NCI-H446 (cell line): ENCODE data around the gene ADARB1.

Source experiments
- DNase-seq, 2 experiments: peaks; one replicate each; lab custom pipeline; 2025; lab: John Stamatoyannopoulos, UW

ADARB1 gene

DNA sequence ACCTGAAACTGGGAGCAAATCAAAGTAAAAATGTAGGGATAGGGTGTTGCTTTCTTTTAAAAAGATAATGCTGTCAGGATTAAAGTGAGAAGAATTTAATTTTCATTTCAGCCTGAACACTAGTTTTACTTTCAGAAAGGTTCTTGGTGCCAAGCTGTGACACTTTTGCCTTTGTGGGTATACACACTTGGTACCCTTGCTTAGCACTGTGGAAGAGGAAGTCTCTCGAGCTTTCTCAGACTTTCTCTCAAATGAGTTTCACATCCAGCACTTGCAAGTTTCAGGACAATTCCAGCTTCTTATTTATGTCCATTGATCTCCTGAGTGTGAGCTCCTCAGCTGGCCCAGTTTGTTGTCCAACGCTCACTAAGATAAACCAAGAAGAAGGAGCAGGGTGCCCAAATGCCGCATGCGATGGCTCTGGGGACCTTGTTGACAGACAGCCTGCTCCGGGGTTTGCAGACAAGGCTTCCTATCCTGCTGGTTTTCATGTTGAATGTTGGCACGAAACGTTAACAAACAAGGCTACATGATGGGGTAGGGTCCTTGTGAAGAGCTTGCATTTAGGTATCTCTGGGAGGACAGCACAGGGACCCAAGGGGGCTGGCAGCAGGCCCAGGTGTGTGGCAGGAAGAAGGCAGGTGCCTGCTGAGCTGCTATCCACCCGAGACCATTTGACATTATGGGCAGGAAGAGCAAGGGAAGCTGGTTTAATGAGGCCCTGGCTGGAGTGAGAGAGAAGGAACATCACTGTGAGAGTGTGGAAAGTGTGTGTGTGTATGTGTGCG, 133.7 kb downstream of the ADARB1 start:
- DNase-seq: no peak

DNA sequence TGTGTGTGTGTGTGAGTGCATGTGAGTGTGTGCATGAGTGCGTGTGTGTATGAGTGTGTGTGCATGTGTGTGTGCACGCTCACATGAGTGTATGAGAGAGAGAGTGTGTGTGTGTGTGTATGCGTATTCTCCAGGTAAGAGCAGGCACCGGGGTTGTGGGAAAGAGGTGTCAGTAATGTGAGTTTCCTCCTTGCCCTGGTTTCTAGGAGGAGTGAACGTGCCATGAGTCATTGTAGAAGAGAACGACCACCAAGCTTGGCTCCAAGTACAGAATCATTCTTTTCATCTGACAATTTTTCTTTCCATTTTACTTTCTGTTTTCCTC, 134.2 kb downstream of the ADARB1 start:
- no peak for DNase-seq

DNA sequence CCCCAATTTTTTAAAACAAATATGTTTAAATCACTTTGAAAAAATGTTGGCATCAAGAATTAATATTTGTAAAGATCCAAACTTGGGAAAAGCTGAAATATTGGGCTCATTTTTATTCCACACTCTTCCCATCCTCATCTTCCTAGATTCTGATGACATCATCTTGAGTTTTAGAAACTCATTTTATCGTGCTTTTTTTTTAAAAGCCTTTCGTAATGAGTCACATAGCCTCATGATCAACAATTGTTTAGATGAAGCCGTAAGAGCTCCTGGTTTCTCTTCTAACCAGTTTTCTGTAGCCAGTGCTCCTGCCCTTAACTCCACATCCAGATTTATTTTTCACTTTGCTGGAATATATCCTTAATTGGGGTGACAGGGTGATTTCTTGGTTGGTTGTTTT, 134.7 kb downstream of the ADARB1 start:
- no peak for DNase-seq

DNA sequence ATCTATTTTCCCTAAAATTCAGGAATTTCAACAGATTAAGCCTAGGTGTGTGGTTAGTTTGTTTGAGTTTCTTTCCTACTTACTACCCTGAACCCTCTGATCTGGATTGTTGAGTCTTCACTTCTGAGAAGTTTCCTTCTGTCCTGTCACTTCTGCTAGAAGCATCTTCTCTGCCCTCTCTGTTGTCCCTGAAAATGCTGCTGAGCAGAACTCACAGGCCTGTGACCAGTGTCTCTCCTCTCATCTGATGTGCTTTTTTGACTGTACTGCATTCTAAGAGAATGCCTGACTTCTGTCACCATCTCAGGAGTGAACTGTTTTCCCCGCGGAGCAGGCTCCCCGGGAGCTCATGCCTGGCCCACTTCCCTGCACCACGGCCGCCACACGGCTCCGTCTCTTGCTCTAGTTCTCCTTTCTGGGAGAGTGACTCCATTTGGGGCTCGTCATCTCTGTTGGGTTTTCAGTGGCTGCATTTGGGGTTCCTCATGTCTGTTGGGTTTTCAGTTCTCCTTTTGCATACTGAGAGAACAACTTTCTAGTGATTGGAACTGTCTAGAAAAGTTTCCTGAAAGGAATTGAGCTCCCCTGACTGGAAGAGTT, 135.4 kb downstream of the ADARB1 start:
- DNase-seq: no peak

DNA sequence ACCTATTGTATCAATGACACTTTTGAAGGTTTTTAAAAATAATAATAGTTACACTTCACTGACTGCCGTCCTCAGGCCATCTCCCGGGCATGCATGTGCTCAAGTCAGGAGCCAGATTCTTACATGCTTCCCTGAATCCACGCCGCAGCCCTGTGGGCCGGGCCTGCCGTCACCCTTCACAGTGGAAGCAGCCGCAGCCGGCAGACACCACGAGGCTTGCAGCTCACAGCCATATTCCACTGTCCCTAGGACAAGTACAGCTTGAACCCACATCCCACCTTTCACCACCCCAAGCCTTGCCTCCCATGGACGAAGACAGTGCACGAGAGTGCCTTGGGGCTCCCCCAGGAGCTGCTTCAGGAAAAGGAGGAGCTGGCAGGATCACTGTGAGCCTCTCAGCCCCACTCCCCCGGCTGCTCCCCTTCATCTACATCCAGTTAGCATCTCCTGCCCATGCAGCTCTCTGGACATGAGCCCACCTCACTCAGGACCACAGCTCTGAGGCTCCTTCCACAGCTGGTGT, 136.1 kb downstream of the ADARB1 start:
- DNase-seq: no peak

DNA sequence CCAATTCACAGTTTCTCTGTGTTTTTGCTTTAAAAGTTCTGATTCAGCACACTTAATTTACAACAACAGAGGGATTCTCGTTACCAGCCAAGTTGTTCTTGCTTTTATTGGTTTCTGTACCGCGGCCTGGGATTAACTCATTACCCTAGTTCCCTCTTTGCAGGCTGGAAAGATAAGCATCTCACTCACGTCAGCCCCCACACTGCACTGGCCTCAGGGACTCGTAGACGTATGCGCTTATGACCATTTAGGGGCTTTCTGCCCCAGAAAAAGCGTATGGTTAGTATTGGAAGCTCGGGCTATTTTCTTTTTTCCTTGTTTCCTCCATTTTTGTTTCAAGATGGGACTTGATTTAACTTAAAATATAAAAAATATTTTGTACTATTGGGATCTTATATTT, 137.3 kb downstream of the ADARB1 start:
- no peak for DNase-seq

DNA sequence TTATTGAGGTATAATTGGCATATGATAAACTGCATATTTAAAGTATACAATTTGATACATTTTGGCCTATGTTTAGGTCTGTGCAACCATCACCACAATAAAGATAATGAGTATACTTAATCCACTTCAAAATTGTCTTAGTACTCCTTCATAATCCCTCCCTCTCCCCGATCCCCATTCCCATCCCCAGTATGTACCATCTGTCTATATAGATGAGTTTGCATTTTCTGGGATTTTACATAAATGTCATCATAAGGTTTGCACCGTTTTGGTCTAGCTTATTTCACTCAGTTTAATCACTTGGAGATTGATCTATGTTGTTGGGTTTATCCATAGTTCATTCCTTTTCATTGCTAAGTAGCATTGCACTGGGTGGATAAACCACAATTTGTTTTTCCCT, 139.0 kb downstream of the ADARB1 start:
- no peak for DNase-seq

DNA sequence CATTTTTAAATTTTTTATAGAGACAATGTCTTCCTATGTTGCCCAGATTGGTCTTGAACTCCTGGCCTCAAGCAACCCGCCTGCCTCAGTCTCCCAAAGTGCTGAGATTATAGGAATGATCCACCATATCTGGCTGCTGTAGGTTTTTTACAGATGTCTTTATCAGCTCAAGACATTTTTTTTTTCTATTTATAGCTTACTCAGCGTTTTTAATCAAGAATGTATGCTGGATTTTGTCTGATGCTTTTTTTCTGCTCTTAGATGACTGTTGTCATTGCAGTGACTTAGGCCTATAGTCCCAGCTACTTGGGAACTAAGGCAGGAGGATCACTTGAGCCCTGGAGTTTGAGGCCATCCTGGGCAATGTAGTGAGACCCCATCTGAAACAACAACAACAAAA, 140.8 kb downstream of the ADARB1 start:
- DNase-seq: no peak

DNA sequence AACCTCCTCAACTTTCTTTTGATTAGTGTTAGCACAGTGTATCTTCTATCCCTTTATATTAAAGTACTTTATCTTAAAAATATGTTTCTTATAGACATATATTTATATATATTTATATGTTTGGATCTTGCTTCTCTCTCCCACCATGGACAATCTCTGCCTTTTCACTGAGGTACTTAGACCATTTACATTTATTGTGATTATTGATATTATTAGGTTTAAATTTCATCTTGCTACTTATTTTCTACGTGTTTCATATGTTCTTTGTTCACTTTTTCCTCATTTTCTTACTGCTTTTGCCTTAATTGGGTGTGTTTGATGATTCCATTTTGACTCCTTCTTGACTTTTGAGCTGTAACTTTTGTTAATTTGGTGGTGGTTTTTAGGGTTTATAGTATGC, 142.6 kb downstream of the ADARB1 start:
- no peak for DNase-seq

DNA sequence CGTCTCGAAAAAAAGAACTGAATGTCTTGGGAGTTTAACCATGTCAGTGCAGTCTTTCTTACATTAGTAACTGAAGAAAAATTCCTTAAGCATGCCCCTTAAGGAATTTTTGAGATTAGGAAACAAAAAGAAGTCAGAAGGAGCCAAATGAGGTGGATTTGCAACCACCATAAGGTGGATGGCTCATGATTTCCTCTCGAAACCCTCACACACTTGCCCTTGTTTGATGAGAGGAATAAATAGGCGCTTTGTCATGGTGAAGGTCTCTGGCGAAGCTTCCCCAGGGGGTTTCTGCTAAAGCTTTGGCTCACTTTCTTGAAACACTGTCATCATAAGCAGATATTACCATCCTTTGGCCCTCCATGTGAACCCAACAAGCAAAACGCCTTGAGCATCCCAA, 145.1 kb downstream of the ADARB1 start:
- DNase-seq: no peak

DNA sequence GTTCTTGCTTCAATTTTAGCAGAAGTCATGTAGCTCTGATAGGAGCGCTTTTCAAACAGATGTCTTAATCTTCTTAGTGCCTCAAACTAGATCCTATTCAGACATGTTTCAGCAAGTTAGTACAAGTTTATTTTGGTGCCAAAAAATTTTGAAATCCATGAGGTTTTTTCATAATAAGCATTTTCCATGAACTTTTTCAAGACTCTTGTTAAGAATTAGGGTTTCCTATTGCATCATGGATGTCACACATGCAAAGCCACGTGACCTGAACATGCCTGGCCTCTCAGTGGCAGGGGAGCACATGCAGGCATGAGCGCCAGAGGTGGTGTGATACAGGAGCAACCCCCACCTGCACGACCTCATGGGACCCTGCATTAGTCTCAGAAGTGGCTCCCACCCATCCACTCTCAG, 145.7 kb downstream of the ADARB1 start:
- DNase-seq: no peak

DNA sequence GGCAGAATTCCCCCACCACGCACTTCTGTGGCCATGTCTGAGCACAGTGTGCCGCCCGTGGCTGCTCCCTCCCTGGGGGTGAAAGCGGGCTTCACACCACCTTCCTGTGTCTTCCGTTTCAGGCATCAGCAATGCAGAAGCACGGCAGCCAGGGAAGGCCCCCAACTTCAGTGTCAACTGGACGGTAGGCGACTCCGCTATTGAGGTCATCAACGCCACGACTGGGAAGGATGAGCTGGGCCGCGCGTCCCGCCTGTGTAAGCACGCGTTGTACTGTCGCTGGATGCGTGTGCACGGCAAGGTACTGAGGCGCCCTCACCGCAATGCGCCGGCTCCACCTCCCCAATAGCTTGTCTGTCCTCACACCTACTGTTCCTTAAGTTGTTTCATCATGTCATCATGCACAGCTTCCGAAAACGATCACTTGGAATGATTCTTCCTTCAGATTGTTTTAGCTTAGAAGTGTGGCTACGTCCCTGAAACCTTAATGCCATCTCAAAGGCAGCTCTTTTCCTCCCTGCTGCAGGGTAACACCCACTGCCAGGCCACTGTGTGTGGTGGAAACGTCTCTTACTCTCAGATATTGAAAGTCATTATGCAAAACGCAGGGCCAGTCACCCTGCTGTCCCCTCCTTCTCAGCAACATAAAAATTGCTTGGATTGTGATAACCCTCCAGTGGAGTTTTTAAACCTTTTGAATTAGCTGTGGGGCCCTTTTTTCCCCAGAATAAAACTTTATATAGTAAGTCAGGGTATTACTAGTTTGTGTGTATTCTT, 146.5 kb downstream of the ADARB1 start:
- DNase-seq: no peak

DNA sequence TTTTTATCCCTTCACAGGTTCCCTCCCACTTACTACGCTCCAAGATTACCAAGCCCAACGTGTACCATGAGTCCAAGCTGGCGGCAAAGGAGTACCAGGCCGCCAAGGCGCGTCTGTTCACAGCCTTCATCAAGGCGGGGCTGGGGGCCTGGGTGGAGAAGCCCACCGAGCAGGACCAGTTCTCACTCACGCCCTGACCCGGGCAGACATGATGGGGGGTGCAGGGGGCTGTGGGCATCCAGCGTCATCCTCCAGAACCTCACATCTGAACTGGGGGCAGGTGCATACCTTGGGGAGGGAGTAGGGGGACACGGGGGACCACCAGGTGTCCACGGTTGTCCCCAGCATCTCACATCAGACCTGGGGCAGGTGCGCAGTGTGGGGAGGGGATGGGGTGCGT, 147.6 kb downstream of the ADARB1 start:
- DNase-seq: no peak

DNA sequence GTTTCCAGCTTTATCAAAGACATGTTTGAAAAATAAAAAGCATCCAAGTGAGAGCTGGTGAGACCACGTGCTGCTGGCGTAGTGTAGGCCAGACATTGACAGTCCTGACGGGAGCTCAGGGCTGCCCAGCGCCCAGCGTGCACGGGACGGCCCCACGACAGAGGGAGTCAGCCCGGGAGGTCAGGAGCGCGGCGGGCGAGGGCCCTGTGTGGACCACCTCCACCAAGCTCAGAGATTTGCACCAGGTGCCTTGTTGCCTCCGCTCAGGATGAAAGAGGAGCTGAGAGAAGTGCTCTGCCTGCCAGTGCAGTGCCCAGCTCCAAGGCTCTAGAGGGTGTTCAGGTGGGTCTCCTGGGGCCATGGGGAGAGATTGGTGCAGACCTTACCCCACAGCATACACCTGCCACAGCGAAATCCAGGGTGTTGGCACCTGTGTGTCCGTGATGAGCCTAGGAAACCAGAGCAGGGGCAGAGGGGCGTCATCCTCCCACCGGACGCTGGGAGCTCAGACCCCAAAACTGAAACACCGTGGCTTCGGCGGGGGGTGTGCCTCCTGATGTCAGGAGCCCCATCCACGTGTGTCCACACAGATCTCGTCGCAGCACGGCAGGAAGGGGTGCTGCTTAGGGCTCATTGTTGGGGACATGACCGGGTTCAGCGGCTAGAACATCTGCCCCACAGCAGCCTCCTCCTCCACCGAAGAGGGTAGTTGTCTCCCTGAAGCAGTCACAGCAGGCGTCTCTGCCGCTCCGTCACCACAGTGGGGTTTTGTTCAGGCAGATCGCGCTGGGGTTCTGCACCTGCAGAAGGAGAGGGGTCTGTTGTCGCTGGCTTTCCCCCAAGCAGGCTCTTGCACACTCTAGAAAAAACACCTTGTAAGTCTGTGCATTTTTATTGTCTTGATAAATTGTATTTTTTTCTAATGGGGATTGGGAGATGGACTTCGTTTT, 149.1 kb downstream of the ADARB1 start:
- no peak for DNase-seq

DNA sequence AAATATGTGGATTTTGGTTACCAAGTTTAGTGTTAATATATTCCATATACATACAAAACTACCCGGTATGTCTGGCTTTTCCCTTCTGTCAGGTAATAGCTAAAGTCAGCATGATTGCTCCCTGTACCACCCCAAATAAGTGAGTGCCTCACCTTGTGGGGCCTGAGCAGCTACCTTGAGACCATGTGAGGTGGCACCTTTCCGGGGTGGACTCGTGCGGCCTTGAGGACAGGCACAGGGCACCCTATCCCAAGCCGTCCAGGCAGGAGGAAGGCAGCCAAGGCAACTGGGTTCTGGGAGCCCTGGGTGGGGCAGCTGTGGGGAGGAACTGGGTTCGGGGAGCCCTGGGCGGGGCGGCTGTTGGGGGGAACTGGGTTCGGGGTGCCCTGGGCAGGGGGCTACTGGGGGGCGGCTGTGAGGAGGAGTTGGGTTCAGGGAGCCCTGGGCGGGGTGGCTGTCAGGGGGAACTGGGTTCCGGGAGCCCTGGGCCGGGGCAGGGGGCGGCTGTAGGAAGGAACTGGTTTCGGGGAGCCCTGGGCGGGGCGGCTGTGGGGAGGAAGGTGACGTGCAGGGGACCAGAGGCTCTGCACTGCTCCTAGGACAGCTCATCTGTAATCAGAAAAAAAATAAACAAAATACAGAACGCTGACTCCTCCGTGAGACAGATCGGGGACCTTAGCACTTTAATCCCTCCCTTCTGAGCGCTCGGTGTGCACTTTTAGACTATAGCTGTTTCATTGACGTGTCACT, 150.0 kb downstream of the ADARB1 start:
- no peak for DNase-seq

DNA sequence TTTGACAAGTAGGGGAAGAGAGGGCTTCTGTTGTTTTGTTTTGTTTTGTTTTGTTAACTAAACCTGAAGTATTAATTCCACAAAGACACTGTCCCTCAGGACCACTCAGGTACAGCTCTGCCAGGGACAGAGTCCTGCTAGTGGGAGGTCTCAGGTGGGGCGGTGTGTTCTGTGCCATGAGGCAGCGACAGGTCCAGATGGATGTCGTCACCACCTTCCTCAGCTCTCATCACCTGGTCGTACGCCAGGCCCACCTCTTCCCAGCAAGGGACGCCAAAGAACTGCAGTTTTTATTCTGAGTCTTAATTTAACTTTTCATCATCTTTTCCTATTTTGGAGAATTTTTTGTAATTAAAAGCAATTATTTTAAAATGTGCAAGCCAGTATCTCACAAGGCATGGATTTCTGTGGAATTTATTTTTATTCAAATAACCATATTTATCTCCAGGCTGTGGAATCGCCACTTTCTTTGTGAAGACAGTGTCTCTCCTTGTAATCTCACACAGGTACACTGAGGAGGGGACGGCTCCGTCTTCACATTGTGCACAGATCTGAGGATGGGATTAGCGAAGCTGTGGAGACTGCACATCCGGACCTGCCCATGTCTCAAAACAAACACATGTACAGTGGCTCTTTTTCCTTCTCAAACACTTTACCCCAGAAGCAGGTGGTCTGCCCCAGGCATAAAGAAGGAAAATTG, 150.8 kb downstream of the ADARB1 start:
- no peak for DNase-seq

DNA sequence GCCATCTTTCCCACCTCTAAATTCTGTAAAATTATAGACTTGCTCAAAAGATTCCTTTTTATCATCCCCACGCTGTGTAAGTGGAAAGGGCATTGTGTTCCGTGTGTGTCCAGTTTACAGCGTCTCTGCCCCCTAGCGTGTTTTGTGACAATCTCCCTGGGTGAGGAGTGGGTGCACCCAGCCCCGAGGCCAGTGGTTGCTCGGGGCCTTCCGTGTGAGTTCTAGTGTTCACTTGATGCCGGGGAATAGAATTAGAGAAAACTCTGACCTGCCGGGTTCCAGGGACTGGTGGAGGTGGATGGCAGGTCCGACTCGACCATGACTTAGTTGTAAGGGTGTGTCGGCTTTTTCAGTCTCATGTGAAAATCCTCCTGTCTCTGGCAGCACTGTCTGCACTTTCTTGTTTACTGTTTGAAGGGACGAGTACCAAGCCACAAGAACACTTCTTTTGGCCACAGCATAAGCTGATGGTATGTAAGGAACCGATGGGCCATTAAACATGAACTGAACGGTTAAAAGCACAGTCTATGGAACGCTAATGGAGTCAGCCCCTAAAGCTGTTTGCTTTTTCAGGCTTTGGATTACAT, 151.5 kb downstream of the ADARB1 start:
- no peak for DNase-seq

DNA sequence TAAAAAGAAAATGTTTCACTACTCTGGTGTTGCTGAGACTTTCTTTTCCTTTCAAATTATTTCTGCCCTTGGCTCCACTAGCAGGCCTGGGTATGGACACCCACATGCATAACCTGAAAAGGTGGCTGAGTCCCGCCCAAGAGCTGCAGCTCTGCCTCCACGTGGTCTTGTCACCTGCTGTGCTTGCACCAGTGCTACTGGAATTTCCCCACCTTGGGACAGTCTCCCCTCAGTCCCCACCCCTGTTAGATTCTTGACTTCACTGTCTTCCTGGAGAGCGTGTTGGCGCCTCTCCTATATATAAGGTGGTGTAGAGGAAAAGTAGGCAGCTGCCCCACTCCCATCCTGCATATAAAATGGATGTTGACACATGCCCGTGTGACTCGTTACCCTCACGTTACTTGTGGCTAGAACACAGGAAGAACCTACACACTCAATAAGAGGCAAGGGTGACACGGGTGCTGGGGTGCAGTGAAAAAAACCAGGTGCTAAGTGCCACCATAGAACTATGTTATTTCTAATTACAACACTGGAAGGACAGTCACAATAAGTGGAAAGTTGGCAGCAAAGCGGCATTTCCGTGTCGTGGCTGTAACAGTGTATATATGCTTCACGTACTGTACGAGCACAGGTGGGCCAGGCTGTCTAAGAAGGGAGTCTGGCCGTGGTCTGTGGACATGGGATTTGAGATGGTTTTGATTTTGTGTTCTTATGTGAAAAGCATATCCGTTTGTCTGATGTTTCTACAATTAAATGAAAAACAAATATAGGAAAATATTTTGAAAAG, 152.4 kb downstream of the ADARB1 start:
- no peak for DNase-seq

DNA sequence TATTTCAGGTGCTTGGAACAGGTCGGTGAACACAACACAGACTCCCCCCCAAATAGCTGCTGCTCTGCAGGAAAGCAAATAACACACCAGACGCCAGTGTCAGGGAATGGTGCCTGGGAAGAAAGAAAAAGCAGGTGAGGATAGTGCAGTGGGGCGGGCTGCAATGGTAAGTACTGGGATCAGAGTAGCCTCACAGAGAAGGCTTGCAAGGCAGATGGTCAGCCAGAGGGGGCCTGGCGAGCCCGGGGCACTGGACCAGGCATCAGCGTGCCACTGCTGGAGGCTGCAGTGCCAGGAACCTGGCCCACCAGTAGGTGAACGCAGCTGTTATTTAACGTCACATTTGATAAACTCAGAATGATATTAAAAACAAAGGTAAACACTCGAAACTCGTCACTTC, 153.4 kb downstream of the ADARB1 start:
- no peak for DNase-seq
